ENCODE measurements around the gene KCNK13.

GRCh38 chr14:90024910-90025309, 36.9 kb upstream of the KCNK13 start:
- no peak for TF ChIP-seq POLR2A (IDR thresholded peaks at IDR 0.05; ENCODE audit: low read depth, low read length)
- no peak for TF ChIP-seq POLR2AphosphoS5 (IDR thresholded peaks at IDR 0.05; ENCODE audit: low read depth, low read length)
- TF ChIP-seq TAF1 (IDR thresholded peaks at IDR 0.05; ENCODE audit: low read depth, low read length) = no peak
- no peak for TF ChIP-seq POU2F2 (IDR thresholded peaks at IDR 0.05; ENCODE audit: low read depth, low read length)
- no peak for TF ChIP-seq SPI1 (IDR thresholded peaks at IDR 0.05; ENCODE audit: low read depth, low read length)
